H1 (cell line): ENCODE data around the gene SBF2. TPM values are rescaled to one million over a fixed set of nuclear protein-coding genes. Genes with fewer than 3 reads are reported as not detected.
"Not testable (repeated sequence)": the region's sequence is repeated elsewhere in the genome, so short reads cannot be mapped to it uniquely, and the experiment has no call there.

ENCODE experiments used
- CTCF ChIA-PET: fragments of 300-600 bp; sonication (Branson Sonifier 250); formaldehyde crosslinking; loops from one replicate; lab custom pipeline; 2021; ENCODE audit not compliant: partially characterized antibody; lab: Charles Lee
- POLR2A ChIA-PET: fragments of 300-600 bp; sonication (Branson Sonifier 250); formaldehyde crosslinking; loops from one replicate; lab custom pipeline; 2021; ENCODE audit warnings: inconsistent platforms; ENCODE audit not compliant: partially characterized antibody; lab: Charles Lee
- DNase-seq, 2 experiments: peaks; one replicate each; pipeline versions ENCODE4 v3.0.0 to v3.0.0-alpha.2; 2010 to 2022; ENCODE audit warnings: low spot score in 2 of 2, low read depth in 1 of 2, mixed read lengths in 1 of 2
- FAIRE-seq: peaks from 2 replicates; lab custom pipeline; 2011; peaks lifted over from hg19 to GRCh38; lab: Jason Lieb, UNC
- H2AFZ ChIP-seq: 2 replicates; pipeline ENCODE4 v1.8.1; 2012; ENCODE audit warnings: low read length, inconsistent platforms
- H2AK5ac ChIP-seq: 2 replicates; pipeline ENCODE4 v1.6.1; 2013; ENCODE audit warnings: low read depth, low read length
- H2BK120ac ChIP-seq: replicated peaks from 2 replicates; pipeline ENCODE3; 2013; ENCODE audit warnings: low read depth, low read length, inconsistent platforms
- H2BK12ac ChIP-seq: 2 replicates; pipeline ENCODE4 v1.6.1; 2013; ENCODE audit warnings: low read depth, low read length
- H2BK15ac ChIP-seq: 2 replicates; pipeline ENCODE4 v1.6.1; 2013; ENCODE audit warnings: low read length
- H2BK20ac ChIP-seq: 2 replicates; pipeline ENCODE4 v1.6.1; 2013; ENCODE audit warnings: low read length
- H2BK5ac ChIP-seq: 2 replicates; pipeline ENCODE4 v1.6.1; 2013; ENCODE audit warnings: low read depth, low read length
- H3K14ac ChIP-seq: 2 replicates; pipeline ENCODE4 v1.6.1; 2013; ENCODE audit warnings: inconsistent platforms; ENCODE audit not compliant: insufficient read length
- H3K18ac ChIP-seq: 2 replicates; pipeline ENCODE4 v1.6.1; 2013; ENCODE audit warnings: low read length; ENCODE audit errors: extremely low read depth
- H3K23ac ChIP-seq: 2 replicates; pipeline ENCODE4 v1.6.1; 2013; ENCODE audit warnings: inconsistent platforms; ENCODE audit not compliant: insufficient read length
- H3K23me2 ChIP-seq: 2 replicates; pipeline ENCODE4 v1.6.1; 2013; ENCODE audit warnings: low read depth, low read length
- H3K27ac ChIP-seq: 2 replicates; pipeline ENCODE4 v1.6.1; 2011; ENCODE audit warnings: low read depth, low read length, inconsistent platforms
- H3K27me3 ChIP-seq, 4 experiments: replicated peaks in 1 of 4; 1 replicate in 1 of 4; 2 replicates in 3 of 4; pipeline versions ENCODE4 v1.6.1 to v1.8.1; 2011 to 2013; ENCODE audit warnings: low read length in 3 of 4, mild to moderate bottlenecking in 3 of 4, inconsistent platforms in 2 of 4, mixed read lengths in 2 of 4, moderate library complexity in 1 of 4; ENCODE audit not compliant: control insufficient read depth in 3 of 4, insufficient read depth in 3 of 4; ENCODE audit errors: extremely low read depth in 1 of 4
- H3K36me3 ChIP-seq, 4 experiments: 2 replicates each; pipeline versions ENCODE4 v1.6.1 to v1.8.1; 2011 to 2013; ENCODE audit warnings: mild to moderate bottlenecking in 4 of 4, low read length in 3 of 4, moderate library complexity in 2 of 4, control low read depth in 1 of 4, inconsistent platforms in 1 of 4; ENCODE audit not compliant: insufficient read depth in 4 of 4, control insufficient read depth in 2 of 4
- H3K4ac ChIP-seq: replicated peaks from 2 replicates; pipeline ENCODE3; 2013; ENCODE audit warnings: low read length, low read depth, mixed read lengths, inconsistent platforms; ENCODE audit not compliant: insufficient read length
- H3K4me1 ChIP-seq, 4 experiments: replicated peaks in 1 of 4; 1 replicate in 1 of 4; 2 replicates in 3 of 4; pipeline versions ENCODE4 v1.6.1 to v1.8.1; 2011 to 2013; ENCODE audit warnings: low read length in 3 of 4, inconsistent platforms in 2 of 4, mixed read lengths in 1 of 4; ENCODE audit not compliant: insufficient read depth in 4 of 4, control insufficient read depth in 3 of 4
- H3K4me2 ChIP-seq, 2 experiments: 2 replicates each; pipeline versions ENCODE4 v1.6.1 to v1.8.1; 2011 to 2013; ENCODE audit warnings: low read depth in 2 of 2, low read length in 2 of 2, control low read depth in 1 of 2, inconsistent platforms in 1 of 2, mild to moderate bottlenecking in 1 of 2; ENCODE audit not compliant: insufficient read depth in 1 of 2
- H3K4me3 ChIP-seq, 4 experiments: fragments of 200-600, 300-600 bp in 1 of 4; sonication (generic), shearing (Covaris generic), sonication (Bioruptor Twin) in 1 of 4; 2 replicates each; pipeline versions ENCODE4 v1.5.1 to v1.8.1; 2011 to 2016; ENCODE audit warnings: low read length in 4 of 4, low read depth in 3 of 4, control low read depth in 2 of 4, inconsistent platforms in 2 of 4, mild to moderate bottlenecking in 2 of 4, mixed read lengths in 1 of 4, moderate library complexity in 1 of 4; ENCODE audit not compliant: insufficient read depth in 2 of 4; ENCODE audit errors: extremely low read depth in 1 of 4
- H3K56ac ChIP-seq: replicated peaks from 2 replicates; pipeline ENCODE3; 2013; ENCODE audit warnings: low read depth, mild to moderate bottlenecking, mixed read lengths, low read length, inconsistent platforms; ENCODE audit not compliant: insufficient read length
- H3K79me1 ChIP-seq: 2 replicates; pipeline ENCODE4 v1.6.1; 2013; ENCODE audit warnings: low read depth, low read length, control low read depth
- H3K79me2 ChIP-seq, 2 experiments: 2 replicates each; pipeline versions ENCODE4 v1.6.1 to v1.8.1; 2012 to 2013; ENCODE audit warnings: low read length in 2 of 2, mild to moderate bottlenecking in 2 of 2, inconsistent platforms in 1 of 2; ENCODE audit not compliant: insufficient read depth in 2 of 2, control insufficient read depth in 1 of 2
- H3K9ac ChIP-seq, 4 experiments: replicated peaks in 1 of 4; 1 replicate in 1 of 4; 2 replicates in 3 of 4; pipeline versions ENCODE4 v1.6.1 to v1.8.1; 2011 to 2013; ENCODE audit warnings: low read depth in 3 of 4, low read length in 3 of 4, control low read depth in 2 of 4, mild to moderate bottlenecking in 2 of 4, moderate library complexity in 2 of 4, inconsistent platforms in 1 of 4; ENCODE audit errors: extremely low read depth in 1 of 4
- H3K9me3 ChIP-seq, 2 experiments: 2 replicates each; pipeline versions ENCODE4 v1.6.1 to v1.8.1; 2012 to 2013; ENCODE audit warnings: mild to moderate bottlenecking in 2 of 2, moderate library complexity in 2 of 2, control low read depth in 1 of 2, inconsistent platforms in 1 of 2, low read depth in 1 of 2, low read length in 1 of 2, mixed read lengths in 1 of 2; ENCODE audit not compliant: insufficient read depth in 2 of 2
- H4K20me1 ChIP-seq, 2 experiments: replicated peaks in 1 of 2; 2 replicates each; pipeline versions ENCODE3 to v1.8.1; 2011 to 2013; ENCODE audit warnings: inconsistent platforms in 2 of 2, low read length in 2 of 2, mild to moderate bottlenecking in 1 of 2; ENCODE audit not compliant: insufficient read depth in 2 of 2, control insufficient read depth in 1 of 2
- H4K5ac ChIP-seq: 2 replicates; pipeline ENCODE4 v1.6.1; 2013; ENCODE audit warnings: low read length, low read depth, mixed read lengths, inconsistent platforms; ENCODE audit not compliant: insufficient read length
- H4K8ac ChIP-seq: 2 replicates; pipeline ENCODE4 v1.8.0; 2013; ENCODE audit warnings: mild to moderate bottlenecking, moderate library complexity, low read length, inconsistent platforms; ENCODE audit not compliant: insufficient read depth; ENCODE audit errors: extremely low read depth
- H4K91ac ChIP-seq: replicated peaks from 2 replicates; pipeline ENCODE3; 2013; ENCODE audit warnings: low read length, mixed read lengths, inconsistent platforms; ENCODE audit not compliant: insufficient read length
- WGBS, 2 experiments: shearing (Covaris generic) in 1 of 2; methylation state at CpG; one replicate each; pipeline versions ENCODE4 v1.1.6 to v1.1.7; 2013 to 2015; ENCODE audit warnings: low lambda C conversion rate in 2 of 2, mixed read lengths in 2 of 2, inconsistent platforms in 1 of 2, low coverage in 1 of 2, missing lambda C conversion rate in 1 of 2; ENCODE audit not compliant: insufficient replicate concordance in 2 of 2, insufficient coverage in 1 of 2, insufficient read length in 1 of 2; ENCODE audit errors: extremely low coverage in 1 of 2, missing lambda C conversion rate in 1 of 2; 5-methylcytosine and 5-hydroxymethylcytosine counted together
- polyA plus RNA-seq, 7 experiments: library from polyadenylated mRNA; depleted of rRNA in 3 of 7; stranded (reverse) in 5 of 7; unstranded in 2 of 7; fragments of >200 nt in 5 of 7; fragments of 200-250 nt in 2 of 7; gene quantifications; 1 replicate in 5 of 7; 2 replicates in 1 of 7; 4 replicates in 1 of 7; pipeline versions ENCODE4 v1.2.1 to v1.2.3, GENCODE V29; 2011 to 2013; ENCODE audit warnings: missing spikeins in 2 of 7, mixed read lengths in 2 of 7
- total RNA-seq: library from RNA; stranded (reverse); fragmentation: NEBNext Ultra II Directional; extraction: Animal tissue kit (Norgen Biotek cat#: 25700); gene quantifications from 2 replicates; pipeline ENCODE4 v1.2.1, GENCODE V29; 2021

SBF2 gene
- total and polyA plus RNA-seq, 2 of the 8 experiments (the other 6 are each of a cell fraction or from before 2014, with no cell fraction given), result 36.7 to 50.5 TPM

GRCh38 chr11:10134226-10134625, 159.8 kb downstream of the SBF2 start:
- H2BK5ac ChIP-seq, H3K9ac ChIP-seq, H3K27ac ChIP-seq, H4K5ac ChIP-seq, H2BK15ac ChIP-seq, H4K91ac ChIP-seq, H3K23ac ChIP-seq, H2BK20ac ChIP-seq, H4K8ac ChIP-seq, H3K4me2 ChIP-seq, H3K79me1 ChIP-seq, H3K23me2 ChIP-seq, H3K79me2 ChIP-seq, POLR2A ChIA-PET, H3K56ac ChIP-seq, H3K4me3 ChIP-seq, H3K36me3 ChIP-seq, H2AK5ac ChIP-seq, H3K27me3 ChIP-seq, H2BK12ac ChIP-seq, H4K20me1 ChIP-seq, H3K4ac ChIP-seq, DNase-seq, FAIRE-seq, H2AFZ ChIP-seq, H3K4me1 ChIP-seq, H2BK120ac ChIP-seq, H3K18ac ChIP-seq, H3K14ac ChIP-seq: not testable (repeated sequence)
- peaks cover 8 to 24% of the 10 kb centered on the region in 2 experiments; a peak in 3 of 4 replicates for H3K9me3 ChIP-seq
- 94% methylated on average over 1 of the region's 1 CpG; no CpG with 5 or more reads in 1 of the 2 experiments for WGBS, 2 experiments
- CTCF ChIA-PET, result interaction anchor here (1.6 kb wide), 1 partner anchor 172 kb away, joined by 3 read pairs; no protein-coding TSS in a partner anchor

- H2BK15ac ChIP-seq, result not testable (repeated sequence)
- CTCF ChIA-PET, result interaction anchor here (1.6 kb wide), 1 partner anchor 173 kb away, joined by 3 read pairs; no protein-coding TSS in a partner anchor
Observed at GRCh38 chr11:10133251-10133650, 160.8 kb downstream of the SBF2 start.

More at GRCh38 chr11:10133251-10133650, 160.8 kb downstream of the SBF2 start:
- H4K91ac ChIP-seq, H4K8ac ChIP-seq, H3K27me3 ChIP-seq, H3K23ac ChIP-seq, H4K5ac ChIP-seq, H3K79me1 ChIP-seq, H2BK120ac ChIP-seq, H3K4ac ChIP-seq, DNase-seq, H2BK12ac ChIP-seq, H2AFZ ChIP-seq, H3K4me1 ChIP-seq, H3K56ac ChIP-seq, H3K4me2 ChIP-seq, H3K4me3 ChIP-seq, H3K14ac ChIP-seq, H2BK5ac ChIP-seq, POLR2A ChIA-PET, H3K18ac ChIP-seq, H2BK20ac ChIP-seq, FAIRE-seq, H3K79me2 ChIP-seq, H3K23me2 ChIP-seq, H2AK5ac ChIP-seq, H4K20me1 ChIP-seq, H3K9ac ChIP-seq, H3K36me3 ChIP-seq, H3K27ac ChIP-seq: not testable (repeated sequence)
- WGBS, 2 experiments, result 95% methylated on average over 7 of the region's 23 CpGs; no CpG with 5 or more reads in 1 of the 2 experiments
- H3K9me3 ChIP-seq, result peaks cover 8 to 24% of the 10 kb centered on the region in 2 experiments; a peak in 3 of 4 replicates
